Measurements from ENCODE around the gene SLC2A8. TPM values are rescaled to one million over a fixed set of nuclear protein-coding genes. Genes with fewer than 3 reads are reported as not detected.

SLC2A8 gene
- total and polyA plus RNA-seq, 10 donors, result 10.0 to 32.0 (median 21.0) TPM

GRCh38 chr9:127389381-127390247 is 7.4 kb upstream of the SLC2A8 start:
- Histone ChIP-seq H3K27me3 (replicated peaks in 1 of 7) (peaks cover 0 to 49% (median 0%) of the 10 kb centered on the region in 7 donors), H3K9me3 (no peaks in the 10 kb centered on the region), H3K4me3 (no peak overlapping the region), H3K4me1 (peaks cover 5 to 20% (median 12%) of the 10 kb centered on the region in 6 donors), H3K36me3 (no peaks in the 10 kb centered on the region), H3K27ac (no peak overlapping the region)
- TF ChIP-seq POLR2A (IDR thresholded peaks at IDR 0.05) (no peak), POLR2AphosphoS5 (IDR thresholded peaks at IDR 0.05) (no peak), CTCF (IDR thresholded peaks at IDR 0.05 in 8 of 11, conservative IDR thresholded peaks at IDR 0.05 in 3 of 11) (no peak)
- intact Hi-C loops (cut with DNase I; ENCODE audit: low total_unique reads), result loop anchor here (10.0 kb wide), 1 partner anchor 165 kb away; no protein-coding TSS in a partner anchor
- no peak for DNase-seq
- WGBS, 5 donors, result 62 to 70% (median 67%) methylated on average over 4 of the region's 4 CpGs

- DNase-seq, result no peak
- TF ChIP-seq CTCF (IDR thresholded peaks at IDR 0.05 in 8 of 11, conservative IDR thresholded peaks at IDR 0.05 in 3 of 11) (no peak), POLR2A (IDR thresholded peaks at IDR 0.05) (no peak), POLR2AphosphoS5 (IDR thresholded peaks at IDR 0.05) (no peak)
- intact Hi-C loops (cut with DNase I; ENCODE audit: low total_unique reads), result loop anchor here (10.0 kb wide), 1 partner anchor 165 kb away; no protein-coding TSS in a partner anchor
Measured at GRCh38 chr9:127390248-127390545, 6.8 kb upstream of the SLC2A8 start.

GRCh38 chr9:127390563-127390962 is 6.4 kb upstream of the SLC2A8 start:
- Histone ChIP-seq H3K4me3 (no peak overlapping the region), H3K9me3 (no peaks in the 10 kb centered on the region), H3K4me1 (peaks cover 5 to 20% (median 12%) of the 10 kb centered on the region in 6 donors), H3K36me3 (no peaks in the 10 kb centered on the region), H3K27ac (no peak overlapping the region), H3K27me3 (replicated peaks in 1 of 7) (peaks cover 0 to 42% (median 0%) of the 10 kb centered on the region in 7 donors)
- 62 to 69% (median 68%) methylated on average over 5 of the region's 5 CpGs for WGBS, 5 donors
- peak; percentile 43 for DNase-seq
- TF ChIP-seq POLR2AphosphoS5 (IDR thresholded peaks at IDR 0.05), result no peak
- TF ChIP-seq POLR2A (IDR thresholded peaks at IDR 0.05), result no peak
- no peak for TF ChIP-seq CTCF (IDR thresholded peaks at IDR 0.05 in 8 of 11, conservative IDR thresholded peaks at IDR 0.05 in 3 of 11)
- intact Hi-C loops (cut with DNase I; ENCODE audit: low total_unique reads), result loop anchor here (10.0 kb wide), 1 partner anchor 166 kb away; no protein-coding TSS in a partner anchor

More at GRCh38 chr9:127390248-127390545, 6.8 kb upstream of the SLC2A8 start:
- H3K4me1 ChIP-seq, result peaks cover 5 to 20% (median 12%) of the 10 kb centered on the region in 6 donors
- peaks cover 0 to 45% (median 0%) of the 10 kb centered on the region in 7 donors for H3K27me3 ChIP-seq (replicated peaks in 1 of 7)
- H3K36me3 ChIP-seq, result no peaks in the 10 kb centered on the region
- H3K9me3 ChIP-seq, result no peaks in the 10 kb centered on the region
- H3K27ac ChIP-seq, result no peak overlapping the region
- H3K4me3 ChIP-seq, result no peak overlapping the region
- 39 to 53% (median 50%) methylated on average over 2 of the region's 2 CpGs for WGBS, 5 donors

GRCh38 chr9:127392166-127392565 is 4.8 kb upstream of the SLC2A8 start:
- H3K4me3 ChIP-seq, result no peak overlapping the region
- TF ChIP-seq POLR2A (IDR thresholded peaks at IDR 0.05) (no peak), CTCF (IDR thresholded peaks at IDR 0.05 in 8 of 11, conservative IDR thresholded peaks at IDR 0.05 in 3 of 11) (no peak), POLR2AphosphoS5 (IDR thresholded peaks at IDR 0.05) (no peak)
- H3K27me3 ChIP-seq (replicated peaks in 1 of 7), result peaks cover 0 to 42% (median 0%) of the 10 kb centered on the region in 7 donors
- intact Hi-C loops (cut with DNase I; ENCODE audit: low total_unique reads), result loop anchor here (10.0 kb wide), 1 partner anchor 167 kb away; no protein-coding TSS in a partner anchor
- H3K27ac ChIP-seq, result no peak overlapping the region
- peaks cover 5 to 29% (median 18%) of the 10 kb centered on the region in 6 donors for H3K4me1 ChIP-seq
- 53 to 72% (median 67%) methylated on average over 5 of the region's 5 CpGs for WGBS, 5 donors
- H3K9me3 ChIP-seq, result no peaks in the 10 kb centered on the region
- DNase-seq, result peak; percentile 45
- no peaks in the 10 kb centered on the region for H3K36me3 ChIP-seq

All from spleen (tissue), 11 donors.